Ectodermal cell (in vitro differentiated cells): Measurements from ENCODE around the gene PLXNC1.

Experiments used
- H3K27ac ChIP-seq: 2 replicates; pipeline ENCODE4 v1.7.0; 2013; ENCODE audit warnings: mild to moderate bottlenecking, low read depth, low read length; ENCODE audit not compliant: insufficient read depth, poor library complexity, severe bottlenecking
- H3K27me3 ChIP-seq: 2 replicates; pipeline ENCODE4 v1.7.0; 2013; ENCODE audit warnings: mild to moderate bottlenecking, low read length; ENCODE audit not compliant: insufficient read depth, control insufficient read depth, poor library complexity, severe bottlenecking
- H3K36me3 ChIP-seq: one replicate; pipeline ENCODE4 v1.7.0; 2013; ENCODE audit warnings: low read length; ENCODE audit not compliant: control insufficient read depth, insufficient read depth
- H3K4me1 ChIP-seq: one replicate; pipeline ENCODE4 v1.7.0; 2013; ENCODE audit warnings: low read length; ENCODE audit not compliant: control insufficient read depth, insufficient read depth
- H3K4me3 ChIP-seq: 2 replicates; pipeline ENCODE4 v1.7.0; 2013; ENCODE audit warnings: low read depth, low read length, control low read depth; ENCODE audit not compliant: insufficient read depth
- H3K9me3 ChIP-seq: 2 replicates; pipeline ENCODE4 v1.7.0; 2013; ENCODE audit warnings: mild to moderate bottlenecking, low read length, moderate library complexity; ENCODE audit not compliant: control insufficient read depth
- WGBS, 2 experiments: methylation state at CpG; one replicate each; pipeline ENCODE4 v1.1.7; 2013; ENCODE audit warnings: missing lambda C conversion rate in 2 of 2; 5-methylcytosine and 5-hydroxymethylcytosine counted together

Gene PLXNC1

DNA sequence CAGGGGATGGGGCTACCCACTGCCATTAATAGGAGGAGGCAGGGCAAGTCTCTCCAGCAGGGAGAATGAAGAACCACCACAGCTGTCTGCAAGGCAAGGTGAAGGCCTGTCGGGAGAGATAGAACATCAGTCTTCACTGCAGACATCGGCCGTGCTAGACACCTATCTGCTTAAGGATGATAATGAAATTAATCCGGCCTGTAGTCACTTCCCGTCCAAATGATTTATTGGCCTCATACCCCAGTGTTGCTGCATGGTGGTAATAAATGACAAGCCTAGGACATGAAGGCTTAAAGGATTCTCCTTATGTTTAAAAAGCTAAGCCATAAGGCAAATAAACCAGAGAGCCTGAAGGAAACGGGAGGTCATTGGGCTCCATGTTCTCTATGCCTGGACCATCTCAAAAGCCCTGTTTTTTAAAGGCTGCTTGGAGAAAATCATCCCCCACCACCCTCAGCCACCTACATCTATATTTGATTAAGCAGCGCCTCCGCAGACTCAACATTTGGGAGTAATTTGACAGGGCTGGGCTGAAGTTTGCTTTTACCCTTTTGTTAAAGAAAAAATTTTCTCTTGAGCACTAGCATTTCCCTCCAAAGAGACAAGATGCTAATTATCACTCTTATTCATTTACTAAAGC lies 137.7 kb downstream of the PLXNC1 start:
- 94 to 95% methylated on average over 8 of the region's 8 CpGs for WGBS, 2 experiments
- no peaks in the 10 kb centered on the region for H3K9me3 ChIP-seq
- H3K27me3 ChIP-seq = no peaks in the 10 kb centered on the region
- no peak overlapping the region for H3K27ac ChIP-seq
- no peak overlapping the region for H3K4me3 ChIP-seq
- H3K4me1 ChIP-seq = peaks cover 24% of the 10 kb centered on the region
- no peaks in the 10 kb centered on the region for H3K36me3 ChIP-seq

DNA sequence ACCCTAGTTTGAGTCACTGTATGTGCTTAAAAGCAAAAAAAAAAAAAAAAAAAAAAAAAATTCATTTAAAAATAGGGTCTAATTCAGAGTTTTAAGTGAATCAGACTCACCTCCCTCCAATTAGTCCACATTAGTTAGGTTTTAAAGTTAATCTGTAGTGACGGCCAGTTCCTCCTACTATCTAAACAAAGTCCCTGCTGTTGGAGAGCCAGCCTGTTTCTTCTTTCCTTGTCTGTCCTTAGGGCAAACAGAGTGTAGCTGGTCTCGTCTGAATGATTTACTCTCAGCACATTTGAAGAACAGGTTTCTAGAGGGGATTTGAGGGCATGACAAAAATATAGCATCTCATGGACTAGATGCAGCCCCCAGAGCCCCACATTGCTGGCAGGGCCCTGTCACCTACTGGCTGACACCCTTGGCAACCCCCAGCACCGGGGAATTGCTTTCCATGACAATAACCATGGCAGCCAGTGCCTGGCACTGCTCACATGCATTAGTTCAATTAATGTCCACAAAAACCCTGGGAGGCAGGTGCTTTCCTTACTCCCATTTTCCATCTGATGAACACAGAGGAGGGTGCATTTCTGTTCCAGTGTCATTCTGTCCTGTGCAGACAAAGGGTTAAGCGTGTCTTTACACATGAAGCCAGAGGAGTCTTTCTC lies 138.3 kb downstream of the PLXNC1 start:
- no peak overlapping the region for H3K4me3 ChIP-seq
- no peaks in the 10 kb centered on the region for H3K36me3 ChIP-seq
- H3K27ac ChIP-seq = no peak overlapping the region
- H3K4me1 ChIP-seq = peaks cover 24% of the 10 kb centered on the region
- WGBS, 2 experiments = 65 to 81% methylated on average over 4 of the region's 4 CpGs
- H3K9me3 ChIP-seq = no peaks in the 10 kb centered on the region
- H3K27me3 ChIP-seq = no peaks in the 10 kb centered on the region

DNA sequence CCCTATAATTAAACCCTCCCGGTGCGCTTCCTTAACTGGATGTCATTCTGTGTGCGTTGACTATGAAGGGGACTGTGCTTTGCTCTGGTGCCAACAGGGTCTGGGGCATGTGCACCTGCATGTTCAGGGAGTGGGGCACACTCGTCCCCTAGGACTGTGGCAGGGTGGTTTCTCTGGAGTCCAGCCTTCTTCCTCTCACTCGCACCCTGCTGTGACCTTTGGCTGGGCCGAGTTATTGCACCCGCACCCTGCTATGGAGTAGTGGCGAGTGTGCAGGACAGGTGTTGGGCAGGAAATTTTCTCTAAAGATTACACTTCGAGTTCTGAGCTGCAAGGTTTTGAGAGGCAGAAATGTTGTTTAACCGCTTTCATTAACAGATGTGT lies 138.9 kb downstream of the PLXNC1 start:
- no peak overlapping the region for H3K27ac ChIP-seq
- peaks cover 24% of the 10 kb centered on the region for H3K4me1 ChIP-seq
- no peaks in the 10 kb centered on the region for H3K27me3 ChIP-seq
- H3K9me3 ChIP-seq = no peaks in the 10 kb centered on the region
- 91% methylated on average over 10 of the region's 10 CpGs for WGBS, 2 experiments
- H3K36me3 ChIP-seq = no peaks in the 10 kb centered on the region
- H3K4me3 ChIP-seq = no peak overlapping the region

DNA sequence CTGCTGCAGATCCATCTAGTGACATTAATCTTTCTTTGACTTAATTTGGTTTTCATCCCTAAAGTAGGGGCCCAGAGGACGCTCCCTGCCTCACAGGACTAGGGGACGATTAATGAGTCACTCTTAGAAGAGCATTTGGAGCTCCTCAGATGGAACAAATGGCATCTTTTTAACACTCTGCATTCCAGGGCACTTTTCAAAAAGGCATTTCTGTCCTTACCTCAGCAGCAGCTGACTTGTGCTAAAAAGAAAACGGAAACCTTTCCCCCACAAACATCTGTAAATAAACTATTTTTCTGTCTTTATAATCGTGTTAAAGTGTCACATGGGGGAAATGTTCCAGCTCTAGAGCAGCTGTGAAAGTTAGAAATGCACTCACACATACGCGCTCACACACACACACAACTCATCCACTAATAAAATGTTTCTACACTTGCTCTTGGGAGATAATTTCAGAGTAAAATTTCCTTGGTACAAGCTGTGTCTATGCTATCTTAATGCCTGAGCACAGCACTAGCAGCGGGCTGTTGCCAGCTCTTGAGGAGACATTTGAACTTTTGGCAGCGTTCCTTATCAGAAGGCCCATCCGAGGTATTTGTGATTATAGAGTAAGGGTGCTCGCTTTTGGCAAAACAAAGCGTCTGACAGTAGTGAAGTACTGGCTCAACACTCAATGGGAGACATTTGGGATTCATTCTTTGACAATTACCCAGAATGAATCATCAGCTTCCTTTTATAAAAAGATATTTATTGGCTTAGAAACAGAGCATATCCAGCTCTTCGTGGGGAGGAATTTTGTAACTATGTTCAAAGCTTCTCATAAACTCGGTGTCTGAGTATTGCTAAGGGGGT lies 141.3 kb downstream of the PLXNC1 start:
- no peak overlapping the region for H3K4me3 ChIP-seq
- no peaks in the 10 kb centered on the region for H3K36me3 ChIP-seq
- 80 to 85% methylated on average over 12 to 13 of the region's 13 CpGs for WGBS, 2 experiments
- peaks cover 24% of the 10 kb centered on the region for H3K4me1 ChIP-seq
- no peak overlapping the region for H3K27ac ChIP-seq
- no peaks in the 10 kb centered on the region for H3K9me3 ChIP-seq
- no peaks in the 10 kb centered on the region for H3K27me3 ChIP-seq

GRCh38 chr12:94290353-94290752 lies 142.0 kb downstream of the PLXNC1 start:
- 54 to 58% methylated on average over 4 of the region's 4 CpGs for WGBS, 2 experiments
- H3K9me3 ChIP-seq = no peaks in the 10 kb centered on the region
- H3K36me3 ChIP-seq = no peaks in the 10 kb centered on the region
- no peak overlapping the region for H3K27ac ChIP-seq
- no peaks in the 10 kb centered on the region for H3K27me3 ChIP-seq
- no peak overlapping the region for H3K4me3 ChIP-seq
- peaks cover 24% of the 10 kb centered on the region for H3K4me1 ChIP-seq

- Histone ChIP-seq H3K36me3 (no peaks in the 10 kb centered on the region), H3K4me3 (no peak overlapping the region), H3K27ac (no peak overlapping the region), H3K4me1 (no peaks in the 10 kb centered on the region), H3K9me3 (no peaks in the 10 kb centered on the region), H3K27me3 (no peaks in the 10 kb centered on the region)
- 93 to 97% methylated on average over 6 of the region's 6 CpGs for WGBS, 2 experiments
Observed at GRCh38 chr12:94297096-94297699, 148.8 kb downstream of the PLXNC1 start.

DNA sequence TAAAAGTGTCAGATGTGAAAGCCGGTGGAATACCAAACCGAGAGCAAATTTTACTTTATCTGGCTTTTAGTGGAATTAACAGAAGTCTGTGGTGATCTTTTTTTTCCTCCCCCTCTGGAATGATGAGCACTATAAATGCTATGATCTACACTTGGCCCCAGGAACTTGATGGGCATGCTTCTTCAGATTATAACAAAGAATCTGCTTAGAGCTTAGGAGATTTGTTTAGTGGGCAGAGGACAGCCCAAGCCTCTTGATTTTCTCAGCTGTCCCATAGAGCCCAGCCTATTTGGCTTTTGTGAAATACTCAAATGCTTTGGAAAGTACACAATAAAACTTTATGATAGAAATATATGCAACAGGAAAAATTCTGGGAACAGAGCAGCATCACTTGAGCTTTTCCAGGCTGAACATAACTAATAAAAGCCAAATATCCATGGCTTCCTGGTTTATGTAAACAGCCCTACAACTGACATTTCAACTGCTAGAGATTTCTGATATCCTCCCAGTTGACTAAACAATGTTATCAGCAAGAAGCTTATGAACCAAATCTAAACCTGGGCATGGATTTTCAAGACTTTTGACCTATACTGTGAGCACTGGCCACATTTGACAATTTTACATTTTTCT lies 149.6 kb downstream of the PLXNC1 start:
- H3K27ac ChIP-seq = no peak overlapping the region
- no peaks in the 10 kb centered on the region for H3K9me3 ChIP-seq
- H3K4me1 ChIP-seq = no peaks in the 10 kb centered on the region
- H3K36me3 ChIP-seq = no peaks in the 10 kb centered on the region
- WGBS, 2 experiments = 100% methylated on average over 2 of the region's 2 CpGs
- no peaks in the 10 kb centered on the region for H3K27me3 ChIP-seq
- no peak overlapping the region for H3K4me3 ChIP-seq

DNA sequence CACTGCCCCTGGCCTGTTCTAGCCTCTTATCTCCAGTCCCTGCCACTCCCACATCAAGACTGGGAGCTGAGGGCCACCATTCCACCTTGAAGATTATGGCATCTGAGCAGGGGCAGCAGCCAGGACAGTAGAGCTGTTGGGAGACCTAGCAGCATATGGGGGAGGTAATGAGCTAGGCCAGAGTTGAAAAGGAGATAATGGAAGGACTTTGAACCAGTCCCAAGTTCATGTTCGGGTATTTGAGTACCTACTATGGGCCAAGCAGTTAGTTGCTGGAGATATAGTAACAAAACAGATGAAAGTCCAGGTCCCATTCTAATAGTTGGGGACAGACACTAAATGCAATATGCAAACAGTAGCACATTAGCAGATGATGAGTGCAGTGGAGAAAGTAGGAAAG lies 151.5 kb downstream of the PLXNC1 start:
- Histone ChIP-seq H3K4me3 (no peak overlapping the region), H3K27me3 (no peaks in the 10 kb centered on the region), H3K9me3 (no peaks in the 10 kb centered on the region), H3K27ac (no peak overlapping the region), H3K4me1 (no peaks in the 10 kb centered on the region), H3K36me3 (no peaks in the 10 kb centered on the region)
- WGBS, 2 experiments = 93 to 94% methylated on average over 1 of the region's 1 CpG

DNA sequence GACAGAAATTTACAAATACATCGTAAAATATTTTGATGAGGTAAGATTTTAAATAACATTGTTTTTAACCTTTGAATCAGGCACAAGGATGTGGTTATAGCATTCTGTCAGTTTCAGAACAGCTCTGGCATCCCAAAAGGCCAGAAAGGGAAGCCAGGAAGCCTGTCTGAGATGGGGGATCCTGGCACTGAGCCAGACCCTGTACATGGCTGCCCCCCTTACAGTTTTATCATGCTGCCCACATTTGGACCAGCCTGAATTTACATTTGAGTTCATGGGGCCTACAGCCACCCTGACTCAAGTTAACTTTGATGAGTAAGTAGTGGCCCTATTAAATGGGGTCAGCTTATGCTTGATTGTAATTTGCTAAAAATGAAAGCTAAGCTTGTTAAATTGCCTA lies 155.6 kb downstream of the PLXNC1 start:
- Histone ChIP-seq H3K4me3 (no peak overlapping the region), H3K27me3 (no peaks in the 10 kb centered on the region), H3K36me3 (no peaks in the 10 kb centered on the region), H3K4me1 (no peaks in the 10 kb centered on the region), H3K27ac (no peak overlapping the region), H3K9me3 (no peaks in the 10 kb centered on the region)
- WGBS, 2 experiments = 100% methylated on average over 1 of the region's 1 CpG
